NCI-H2196 (cell line): ENCODE results near the gene PGM2L1.
"Not testable (repeated sequence)": the region's sequence is repeated elsewhere in the genome, so short reads cannot be mapped to it uniquely, and the experiment has no call there.

Experiments
- DNase-seq: peaks from one replicate; lab custom pipeline; 2025; ENCODE audit not compliant: unreplicated experiment; lab: John Stamatoyannopoulos, UW

Gene PGM2L1

GRCh38 chr11:74398244-74399159 is at the start of gene PGM2L1:
PGM2L1 (minus strand) TSS chr11:74398433; CDS start chr11:74398161, 272 bp downstream.
- DNase-seq = peak; percentile 91

DNA sequence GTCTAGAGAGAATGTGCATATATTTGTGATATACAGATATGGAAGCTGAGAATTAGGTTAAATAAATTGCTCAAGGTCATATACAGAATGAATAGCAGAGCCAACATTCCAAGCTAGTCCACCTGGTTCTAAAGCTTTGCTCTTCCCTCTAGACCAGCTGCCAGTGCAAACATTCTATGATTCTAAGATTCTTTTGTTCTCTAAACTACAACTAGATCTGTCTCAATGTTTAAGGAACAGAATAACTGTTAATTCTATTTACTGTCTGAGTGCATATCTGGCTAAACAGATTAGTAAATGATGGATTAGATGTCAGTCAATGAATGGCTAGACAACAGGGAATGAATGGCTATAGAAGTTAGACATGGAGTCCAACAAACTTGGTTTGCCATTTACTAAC is 49.5 kb upstream of the PGM2L1 start:
- DNase-seq = no peak

- DNase-seq = no peak
Observed at GRCh38 chr11:74446532-74446938, 48.3 kb upstream of the PGM2L1 start.

DNA sequence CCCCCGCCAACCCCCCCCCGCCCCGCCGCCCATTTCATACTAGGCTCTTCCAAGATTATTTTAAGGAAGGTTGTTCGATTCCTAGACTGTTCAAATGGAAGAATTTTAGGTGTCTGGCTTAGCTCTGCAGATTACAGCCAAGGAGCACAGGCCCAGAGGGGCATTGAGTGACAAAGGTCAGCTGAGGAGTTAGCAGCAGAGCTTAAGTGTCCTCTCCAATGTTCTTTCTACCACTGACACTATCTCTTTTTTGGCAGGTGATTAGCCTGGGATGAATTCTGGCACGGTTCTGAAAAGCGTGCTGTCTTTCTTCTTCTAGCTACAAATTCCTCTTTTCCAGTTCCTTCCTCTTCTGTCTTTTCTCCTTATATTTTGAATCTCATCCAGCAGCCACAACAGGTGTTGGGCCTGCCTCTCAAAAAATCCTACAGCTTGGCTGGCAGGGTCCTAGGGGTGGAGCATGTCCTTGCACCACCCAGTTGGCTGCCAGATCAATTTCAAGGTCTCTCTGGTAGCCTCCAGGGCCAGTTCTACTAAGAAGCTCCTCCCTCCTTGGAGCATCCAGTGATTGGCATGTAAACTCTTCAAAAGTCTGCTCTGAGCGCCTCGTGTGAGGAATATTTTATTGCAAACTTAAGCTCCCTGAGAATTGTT is 46.1 kb upstream of the PGM2L1 start:
- DNase-seq = peak; percentile 71

DNA sequence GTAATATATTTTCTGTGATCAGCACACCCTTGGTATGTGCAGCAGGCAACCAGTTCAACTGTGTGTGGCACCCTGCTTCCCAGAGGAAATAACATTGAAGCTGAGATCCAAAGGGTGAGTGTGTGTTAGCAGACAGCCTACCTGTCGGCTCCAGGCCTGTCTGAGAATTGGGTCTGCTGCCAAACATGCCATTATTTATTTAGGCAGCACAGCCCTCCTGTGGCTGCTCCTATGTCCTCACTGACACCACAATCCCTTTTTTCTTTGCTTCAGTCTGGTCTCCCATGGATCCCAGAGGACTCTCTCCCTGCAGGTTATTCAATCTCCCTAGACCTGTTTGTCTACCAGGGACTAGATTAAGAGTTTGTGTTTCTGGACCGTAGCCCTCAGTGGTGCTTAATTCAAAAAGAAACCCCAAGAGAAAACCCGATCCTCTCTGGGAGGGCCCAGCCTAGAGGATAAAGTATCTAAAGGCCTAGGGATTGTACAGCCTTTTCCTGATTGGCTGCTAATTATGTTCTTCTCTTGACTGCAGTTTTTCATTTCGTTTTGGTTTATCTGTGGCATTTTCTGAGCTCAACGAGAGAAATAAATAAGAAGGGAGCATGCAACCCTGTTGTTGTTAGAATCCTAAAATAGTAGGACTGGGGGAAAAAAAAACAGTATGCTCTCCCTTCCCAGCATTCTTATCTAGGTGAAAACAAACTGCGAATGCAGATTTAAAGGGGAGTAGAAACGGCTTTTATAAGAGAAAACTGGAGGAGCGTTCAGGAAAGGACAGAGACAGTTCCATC is 45.0 kb upstream of the PGM2L1 start:
- peak; percentile 87 for DNase-seq

DNA sequence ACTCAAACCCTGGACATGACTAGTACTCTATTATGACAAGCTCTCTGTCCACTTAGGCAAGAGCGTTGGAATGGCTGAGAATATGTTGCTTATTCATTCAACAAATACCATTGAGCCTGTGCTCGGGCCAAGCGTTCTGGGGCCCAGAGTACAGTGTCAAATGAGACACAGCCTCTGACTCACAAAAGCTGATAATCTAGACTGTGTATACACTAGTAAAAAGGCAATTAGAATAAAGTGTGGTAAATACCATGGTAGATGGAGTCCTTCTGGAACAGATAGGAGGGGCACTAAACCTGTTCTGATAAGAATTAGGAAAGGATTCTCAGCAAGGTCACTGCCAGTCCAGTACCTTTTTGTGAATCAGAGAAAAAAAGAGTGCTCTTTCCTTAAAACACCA is 44.4 kb upstream of the PGM2L1 start:
- DNase-seq = no peak

GRCh38 chr11:74438681-74439080 is 40.4 kb upstream of the PGM2L1 start:
- no peak for DNase-seq

GRCh38 chr11:74437441-74438042 is 39.3 kb upstream of the PGM2L1 start:
- DNase-seq = no peak

- no peak for DNase-seq
Observed at GRCh38 chr11:74434528-74434927, 36.3 kb upstream of the PGM2L1 start.

DNA sequence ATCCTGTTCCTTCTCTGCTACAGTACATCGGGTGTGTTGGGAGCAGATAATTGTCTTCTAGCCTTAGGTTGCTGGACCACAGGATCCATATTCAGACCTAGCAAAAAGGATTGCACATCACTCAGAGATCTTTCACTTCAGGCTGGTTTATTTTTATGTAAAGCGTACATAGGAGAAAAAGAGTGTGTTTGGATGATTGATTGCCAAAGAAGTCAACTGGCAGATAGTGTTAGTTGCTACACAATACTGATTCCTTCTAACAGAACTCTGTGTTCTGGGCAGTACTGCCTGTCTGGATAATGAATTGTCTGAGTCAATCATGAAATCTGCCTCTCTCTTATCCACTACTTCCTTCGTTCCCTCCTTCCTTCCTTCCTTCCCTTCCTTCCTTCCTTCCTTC is 31.0 kb upstream of the PGM2L1 start:
- DNase-seq = no peak

DNA sequence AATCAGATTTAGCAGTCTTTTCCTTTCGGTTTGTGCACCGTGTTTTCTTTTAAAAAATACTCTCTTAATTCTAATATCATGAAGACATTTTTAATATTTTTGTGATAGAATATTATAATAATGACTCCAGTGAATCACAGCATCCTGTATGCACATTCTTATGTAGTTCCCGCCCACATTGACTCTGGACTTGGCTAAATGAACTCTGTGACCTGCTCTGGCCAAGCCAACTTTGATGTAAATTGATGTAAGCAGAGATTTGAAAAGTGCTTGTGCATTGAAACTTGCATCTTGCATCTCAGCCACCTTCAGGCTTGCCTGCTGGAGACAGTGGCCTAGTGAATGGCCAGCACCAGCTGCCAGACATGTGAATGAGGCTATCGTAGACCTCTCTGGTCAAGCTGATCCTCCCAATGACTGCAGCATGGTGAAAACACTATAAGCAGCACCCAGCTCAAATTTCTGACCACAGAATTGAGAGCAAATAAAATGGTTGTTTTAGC is 29.2 kb upstream of the PGM2L1 start:
- no peak for DNase-seq

- DNase-seq = no peak
Observed at GRCh38 chr11:74425100-74425499, 26.9 kb upstream of the PGM2L1 start.

GRCh38 chr11:74418509-74418895 is 20.3 kb upstream of the PGM2L1 start:
- peak; percentile 71 for DNase-seq

- DNase-seq = peak; percentile 43
Observed at GRCh38 chr11:74417860-74418508, 19.8 kb upstream of the PGM2L1 start.

DNA sequence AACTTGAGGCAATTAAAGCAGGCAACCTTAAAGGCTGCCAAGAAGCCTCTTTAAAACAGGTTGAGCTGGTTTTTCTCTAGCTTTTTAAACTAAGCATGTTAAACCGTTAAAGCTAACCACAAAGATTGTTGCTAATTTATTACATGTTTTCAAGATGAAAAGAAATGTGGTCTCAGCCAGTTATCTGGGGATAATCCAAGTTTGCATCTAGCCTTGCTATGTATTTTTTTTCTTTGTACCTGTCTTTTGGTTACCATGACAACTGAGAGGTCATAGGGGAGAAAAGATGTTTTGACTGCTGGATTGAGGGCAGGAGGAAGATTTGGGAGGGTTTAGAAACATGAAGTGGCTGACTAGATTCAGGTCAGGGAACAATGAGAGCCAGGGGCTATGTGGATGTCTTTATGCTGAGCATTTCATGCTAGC is 19.2 kb upstream of the PGM2L1 start:
- DNase-seq = peak; percentile 91

DNA sequence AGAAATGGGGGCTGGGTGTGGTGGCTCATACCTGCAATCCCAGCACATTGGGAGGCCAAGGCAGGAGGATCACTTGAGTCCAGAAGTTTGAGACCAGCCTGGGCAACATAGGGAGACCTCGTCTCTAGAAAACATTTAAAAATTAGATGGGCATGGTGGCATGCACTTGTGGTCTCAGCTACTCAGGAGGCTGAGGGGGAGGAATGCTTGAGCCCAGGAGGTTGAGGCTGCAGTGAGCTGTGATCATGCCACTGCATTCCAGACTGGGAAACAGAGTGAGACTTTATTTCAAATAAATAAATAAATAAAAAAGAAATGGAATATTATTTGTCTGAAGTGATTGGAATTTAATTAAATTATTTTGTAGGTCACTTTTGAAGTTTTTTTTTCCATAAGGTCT is 18.7 kb upstream of the PGM2L1 start:
- not testable (repeated sequence) for DNase-seq

DNA sequence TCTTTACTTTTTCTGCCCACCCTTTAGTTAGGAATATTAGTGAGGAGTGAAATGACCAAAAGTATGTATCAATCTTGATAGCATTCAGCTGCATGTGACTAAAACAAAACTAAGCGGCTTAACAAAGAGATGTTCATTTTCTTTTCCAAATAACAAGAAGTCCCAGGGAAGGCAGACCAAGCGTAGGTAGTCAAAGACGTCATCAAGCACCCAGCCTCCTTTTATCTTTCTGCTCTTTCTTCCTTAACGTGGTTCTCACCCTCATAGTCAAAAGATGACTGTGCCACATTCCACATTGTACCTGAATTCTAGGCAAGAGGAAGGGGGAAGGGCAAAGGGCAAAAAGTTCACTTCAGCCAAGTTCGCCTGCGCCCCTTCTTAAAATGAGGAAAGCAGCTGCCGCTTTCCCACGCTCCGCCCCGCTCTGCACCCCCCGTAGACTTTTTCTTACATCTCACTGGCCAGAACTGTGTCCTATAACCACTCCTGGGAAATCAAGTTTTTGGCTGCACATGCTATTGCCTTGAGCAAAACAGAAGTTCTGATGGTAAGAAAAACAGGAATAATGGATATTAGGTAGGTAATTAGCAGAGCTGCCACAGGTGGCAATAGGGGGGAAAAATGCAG is 14.6 kb upstream of the PGM2L1 start:
- DNase-seq = no peak

DNA sequence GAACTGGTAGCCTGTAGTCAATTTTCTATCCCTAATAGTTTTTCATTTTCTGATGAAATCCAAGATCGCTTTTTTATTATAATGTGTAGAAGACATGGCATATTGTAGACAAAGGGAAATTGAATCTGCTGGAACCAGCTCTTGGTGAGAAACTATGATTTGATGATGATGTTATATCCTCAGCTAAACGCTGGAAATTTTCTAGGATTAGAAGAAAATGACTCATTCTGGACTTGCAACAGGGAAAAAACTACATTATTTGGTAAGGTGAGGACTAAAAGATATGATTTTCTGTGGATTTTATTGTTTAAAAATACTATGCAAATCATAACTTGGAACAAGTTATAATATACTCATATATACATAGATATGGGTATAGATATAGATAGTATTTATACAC is 14.1 kb upstream of the PGM2L1 start:
- no peak for DNase-seq

DNA sequence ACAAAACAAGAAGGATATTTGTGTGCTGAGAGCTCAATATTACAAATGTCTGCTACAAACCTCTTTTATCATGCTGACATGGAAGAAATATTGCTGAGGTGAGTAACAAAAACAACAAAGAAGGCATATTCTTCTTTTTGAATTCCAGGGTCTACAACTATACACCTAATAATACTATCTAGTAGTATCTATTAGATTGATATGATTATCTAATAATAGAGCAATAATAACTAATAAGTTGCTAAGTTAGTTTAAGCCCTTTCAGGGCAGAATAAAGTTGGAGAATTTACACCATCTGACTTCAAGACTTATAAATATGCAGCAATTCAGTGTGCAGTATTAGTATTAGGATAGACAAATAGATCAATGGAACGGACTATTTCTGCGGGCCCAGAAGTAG is 11.4 kb upstream of the PGM2L1 start:
- no peak for DNase-seq
